SK-N-SH (cell line): ENCODE results near the gene TTC6. TPM values are rescaled to one million over a fixed set of nuclear protein-coding genes. Genes with fewer than 3 reads are reported as not detected.

Experiments used
- CTCF ChIA-PET: fragments of 300-600, 350-600 bp; formaldehyde crosslinking; extraction: SDS; loops from one replicate; lab custom pipeline; 2021; lab: Yijun Ruan, JAX
- POLR2A ChIA-PET: fragments of 350-600 bp; sonication (Branson Sonifier 250); formaldehyde crosslinking; extraction: SDS; loops from one replicate; lab custom pipeline; 2020; ENCODE audit warnings: antibody characterized with exemption, inconsistent platforms; lab: Yijun Ruan, JAX
- DNase-seq: peaks from one replicate; pipeline ENCODE4 v3.0.0; 2012
- H2AFZ ChIP-seq: fragments of 200-600 bp; sonication (generic); 2 replicates; pipeline ENCODE4 v1.8.1; 2016; ENCODE audit warnings: antibody characterized with exemption, mild to moderate bottlenecking, low read depth
- H3F3A ChIP-seq: fragments of 200-600 bp; sonication (generic); replicated peaks from 2 replicates; pipeline ENCODE3; 2016; ENCODE audit warnings: antibody characterized with exemption, mild to moderate bottlenecking; ENCODE audit not compliant: insufficient read depth
- H3K27ac ChIP-seq, 2 experiments: fragments of 200-500 bp in 1 of 2; fragments of 200-600 bp in 1 of 2; sonication (Bioruptor generic) in 1 of 2; sonication (generic), shearing (Covaris generic) in 1 of 2; 2 replicates each; pipeline versions ENCODE4 v1.5.1 to v1.6.1; 2014 to 2016; ENCODE audit warnings: low read depth in 2 of 2, inconsistent platforms in 1 of 2, low read length in 1 of 2, mild to moderate bottlenecking in 1 of 2, mixed read lengths in 1 of 2
- H3K27me3 ChIP-seq: fragments of 200-600 bp; sonication (generic), shearing (Covaris generic); 2 replicates; pipeline ENCODE4 v1.6.1; 2016; ENCODE audit warnings: mixed run types; ENCODE audit not compliant: insufficient read depth
- H3K36me3 ChIP-seq, 2 experiments: fragments of 200-500 bp in 1 of 2; fragments of 200-600 bp in 1 of 2; sonication (Bioruptor generic) in 1 of 2; sonication (generic) in 1 of 2; replicated peaks in 1 of 2; 2 replicates each; pipeline versions ENCODE3 to v1.5.1; 2014 to 2016; ENCODE audit warnings: low read length in 1 of 2, mild to moderate bottlenecking in 1 of 2; ENCODE audit not compliant: insufficient read depth in 2 of 2, control insufficient read depth in 1 of 2
- H3K4me1 ChIP-seq, 2 experiments: fragments of 200-500 bp in 1 of 2; fragments of 200-600 bp in 1 of 2; sonication (Bioruptor generic) in 1 of 2; sonication (generic), shearing (Covaris generic) in 1 of 2; 2 replicates each; pipeline versions ENCODE4 v1.5.1 to v1.6.1; 2014 to 2016; ENCODE audit warnings: low read depth in 1 of 2, low read length in 1 of 2, mixed run types in 1 of 2; ENCODE audit not compliant: insufficient read depth in 2 of 2, control insufficient read depth in 1 of 2
- H3K4me2 ChIP-seq: fragments of 200-600 bp; sonication (generic), shearing (Covaris generic); 2 replicates; pipeline ENCODE4 v1.6.1; 2017; ENCODE audit warnings: mixed run types
- H3K4me3 ChIP-seq, 2 experiments: fragments of 200-500 bp in 1 of 2; fragments of 200-600 bp in 1 of 2; sonication (Bioruptor generic) in 1 of 2; sonication (generic), shearing (Covaris generic) in 1 of 2; 2 replicates each; pipeline versions ENCODE4 v1.5.1 to v1.8.1; 2014 to 2016; ENCODE audit warnings: low read depth in 2 of 2, inconsistent platforms in 1 of 2, low read length in 1 of 2, mild to moderate bottlenecking in 1 of 2, mixed read lengths in 1 of 2, moderate library complexity in 1 of 2
- H3K79me2 ChIP-seq: fragments of 200-600 bp; sonication (generic); 2 replicates; pipeline ENCODE4 v1.8.1; 2017; ENCODE audit warnings: mild to moderate bottlenecking; ENCODE audit not compliant: insufficient read depth
- H3K9ac ChIP-seq: fragments of 200-600 bp; sonication (generic); 2 replicates; pipeline ENCODE4 v1.6.1; 2017; ENCODE audit warnings: mixed run types
- H3K9me2 ChIP-seq: fragments of 200-600 bp; sonication (generic); 2 replicates; pipeline ENCODE4 v1.6.1; 2017; ENCODE audit warnings: mixed run types
- H3K9me3 ChIP-seq: fragments of 200-600 bp; sonication (generic); 2 replicates; pipeline ENCODE4 v1.6.1; 2017; ENCODE audit warnings: mixed run types, mild to moderate bottlenecking, moderate library complexity
- H4K20me1 ChIP-seq: fragments of 200-600 bp; sonication (generic); 2 replicates; pipeline ENCODE4 v1.6.1; 2017; ENCODE audit warnings: mild to moderate bottlenecking, mixed run types; ENCODE audit not compliant: insufficient read depth
- CHD2 ChIP-seq: fragments of 150-350 bp; IDR thresholded peaks from 2 replicates; pipeline ENCODE4 v1.6.1; 2018; ENCODE audit warnings: low read length; ENCODE audit not compliant: partially characterized antibody
- CTCF ChIP-seq: fragments of 200-600 bp; sonication (generic); IDR thresholded peaks from 2 replicates; pipeline ENCODE4 v1.6.1; 2017; ENCODE audit warnings: antibody characterized with exemption, mild to moderate bottlenecking, moderate library complexity
- ELF1 ChIP-seq: IDR thresholded peaks from 2 replicates; pipeline ENCODE4 v1.4.0; 2012
- EP300 ChIP-seq, 2 experiments: IDR thresholded peaks; 2 replicates each; pipeline versions ENCODE4 v1.4.0 to v1.6.1; 2012; ENCODE audit warnings: borderline replicate concordance in 1 of 2, low read depth in 1 of 2, low read length in 1 of 2
- FOSL2 ChIP-seq: IDR thresholded peaks from 2 replicates; pipeline ENCODE4 v1.4.0; 2012; ENCODE audit warnings: low read depth, mild to moderate bottlenecking, moderate library complexity, borderline replicate concordance
- FOXJ3 ChIP-seq: sonication (generic); formaldehyde crosslinking; IDR thresholded peaks from 2 replicates; pipeline ENCODE4 v1.5.1; 2020; ENCODE audit warnings: mild to moderate bottlenecking, missing genetic modification reagents
- FOXM1 ChIP-seq: IDR thresholded peaks from 2 replicates; pipeline ENCODE4 v1.4.0; 2012; ENCODE audit warnings: low read depth, mild to moderate bottlenecking
- JUND ChIP-seq: IDR thresholded peaks from 2 replicates; pipeline ENCODE4 v1.4.0; 2012
- MEF2A ChIP-seq: IDR thresholded peaks from 2 replicates; pipeline ENCODE4 v1.4.0; 2012; ENCODE audit warnings: low read depth, borderline replicate concordance
- RAD21 ChIP-seq: IDR thresholded peaks from 2 replicates; pipeline ENCODE4 v1.6.1; 2012; ENCODE audit warnings: mild to moderate bottlenecking, low read length
- REST ChIP-seq: IDR thresholded peaks from 2 replicates; pipeline ENCODE4 v1.6.1; 2012; ENCODE audit warnings: mild to moderate bottlenecking, low read depth, low read length, moderate library complexity
- TAF1 ChIP-seq: IDR thresholded peaks from 2 replicates; pipeline ENCODE4 v1.6.1; 2012; ENCODE audit warnings: low read depth, mild to moderate bottlenecking, low read length, moderate library complexity, borderline replicate concordance
- WGBS: methylation state at CpG from one replicate; pipeline ENCODE4 v1.1.6; 2017; ENCODE audit warnings: low lambda C conversion rate; 5-methylcytosine and 5-hydroxymethylcytosine counted together
- polyA plus RNA-seq, 3 experiments: library from polyadenylated mRNA; depleted of rRNA; stranded (reverse); fragments of >200 nt; gene quantifications; 2 replicates each; pipeline ENCODE4 v1.2.3, GENCODE V29; 2012

The TTC6 gene
- polyA plus RNA-seq, 1 of the 3 experiments (the other 2 are of a cell fraction): not detected

GRCh38 chr14:37598747-37599506 is 3.5 kb downstream of the TTC6 start:
- TF ChIP-seq MEF2A (no peak), FOSL2 (no peak), CHD2 (no peak), ELF1 (no peak), FOXJ3 (no peak), TAF1 (no peak)
- TF ChIP-seq, all 33 proteins: peak for 0
- H3K27me3 ChIP-seq: peaks cover 15% of the 10 kb centered on the region; the same call in 1 of the 2 replicates
- H3K27ac ChIP-seq: no peak overlapping the region
- no peaks in the 10 kb centered on the region for H3K4me1 ChIP-seq
- ChIA-PET CTCF (no interaction called here), POLR2A (no interaction called here)
- H3K9me3 ChIP-seq: no peaks in the 10 kb centered on the region
- H3K79me2 ChIP-seq: no peaks in the 10 kb centered on the region
- H4K20me1 ChIP-seq: no peaks in the 10 kb centered on the region
- no peak overlapping the region for H3K4me3 ChIP-seq
- H2AFZ ChIP-seq: no peak overlapping the region
- DNase-seq: no peak
- H3K36me3 ChIP-seq: no peaks in the 10 kb centered on the region
- no peaks in the 10 kb centered on the region for H3K9me2 ChIP-seq
- H3K4me2 ChIP-seq: no peak overlapping the region
- WGBS: 24% methylated on average over 25 of the region's 36 CpGs
- no peak overlapping the region for H3K9ac ChIP-seq
- no peaks in the 10 kb centered on the region for H3F3A ChIP-seq

- H3F3A ChIP-seq: no peaks in the 10 kb centered on the region
- no peaks in the 10 kb centered on the region for H3K4me1 ChIP-seq
- no peak overlapping the region for H3K9ac ChIP-seq
- no peak overlapping the region for H3K4me2 ChIP-seq
- DNase-seq: no peak
- no peaks in the 10 kb centered on the region for H3K9me2 ChIP-seq
- no peak overlapping the region for H3K4me3 ChIP-seq
- no peaks in the 10 kb centered on the region for H3K79me2 ChIP-seq
- no peak overlapping the region for H2AFZ ChIP-seq
- 58% methylated on average over 19 of the region's 57 CpGs for WGBS
- H4K20me1 ChIP-seq: no peaks in the 10 kb centered on the region
- H3K27ac ChIP-seq: no peak overlapping the region
- ChIA-PET CTCF (no interaction called here), POLR2A (no interaction called here)
- H3K36me3 ChIP-seq: no peaks in the 10 kb centered on the region
- peaks cover 15% of the 10 kb centered on the region; the same call in 1 of the 2 replicates for H3K27me3 ChIP-seq
- no peaks in the 10 kb centered on the region for H3K9me3 ChIP-seq
- no peak for TF ChIP-seq FOXM1
- no peak for TF ChIP-seq CTCF
- TF ChIP-seq MEF2A: no peak
- no peak for TF ChIP-seq EP300 (IDR thresholded peaks at IDR 0.05; ENCODE audit: borderline replicate concordance in 1 of 2, low read depth in 1 of 2, low read length in 1 of 2)
- TF ChIP-seq JUND: no peak
- no peak for TF ChIP-seq RAD21
- TF ChIP-seq REST: no peak
- TF ChIP-seq, all 33 proteins: peak for 0
These were observed 4.3 kb downstream of the TTC6 start for GRCh38 chr14:37599507-37600368.
